GM20431 (cell line): ENCODE results near the gene PUS1.

Experiments used
- in situ Hi-C: fragments of 300-500 bp; cut with MseI, MboI; formaldehyde crosslinking; loops from one replicate; pipeline ENCODE4 v1.15.0; 2020; ENCODE audit warnings: low sequenced_read_pairs; ENCODE audit not compliant: unreplicated experiment

PUS1 gene

GRCh38 chr12:131915000-131915689 lies 13.9 kb upstream of the PUS1 start:
- in situ Hi-C loops, result no loop called here

DNA sequence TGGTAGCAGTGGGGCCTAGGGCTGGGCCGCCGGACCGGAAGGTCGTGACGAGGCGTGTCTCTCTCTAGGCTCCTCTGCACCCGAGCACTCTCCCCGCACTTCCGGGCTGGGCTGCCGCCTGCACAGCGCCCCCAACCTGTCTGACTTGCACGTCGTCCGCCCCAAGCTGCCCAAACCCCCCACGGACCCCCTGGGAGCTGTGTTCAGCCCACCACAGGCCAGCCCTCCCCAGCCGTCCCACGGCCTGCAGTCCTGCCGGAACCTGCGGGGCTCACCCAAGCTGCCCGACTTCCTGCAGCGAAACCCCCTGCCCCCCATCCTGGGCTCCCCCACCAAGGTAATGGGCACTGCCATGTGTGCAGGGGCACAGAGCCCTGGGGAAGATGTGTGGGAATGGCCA lies 13.3 kb upstream of the PUS1 start:
- in situ Hi-C loops, result no loop called here

DNA sequence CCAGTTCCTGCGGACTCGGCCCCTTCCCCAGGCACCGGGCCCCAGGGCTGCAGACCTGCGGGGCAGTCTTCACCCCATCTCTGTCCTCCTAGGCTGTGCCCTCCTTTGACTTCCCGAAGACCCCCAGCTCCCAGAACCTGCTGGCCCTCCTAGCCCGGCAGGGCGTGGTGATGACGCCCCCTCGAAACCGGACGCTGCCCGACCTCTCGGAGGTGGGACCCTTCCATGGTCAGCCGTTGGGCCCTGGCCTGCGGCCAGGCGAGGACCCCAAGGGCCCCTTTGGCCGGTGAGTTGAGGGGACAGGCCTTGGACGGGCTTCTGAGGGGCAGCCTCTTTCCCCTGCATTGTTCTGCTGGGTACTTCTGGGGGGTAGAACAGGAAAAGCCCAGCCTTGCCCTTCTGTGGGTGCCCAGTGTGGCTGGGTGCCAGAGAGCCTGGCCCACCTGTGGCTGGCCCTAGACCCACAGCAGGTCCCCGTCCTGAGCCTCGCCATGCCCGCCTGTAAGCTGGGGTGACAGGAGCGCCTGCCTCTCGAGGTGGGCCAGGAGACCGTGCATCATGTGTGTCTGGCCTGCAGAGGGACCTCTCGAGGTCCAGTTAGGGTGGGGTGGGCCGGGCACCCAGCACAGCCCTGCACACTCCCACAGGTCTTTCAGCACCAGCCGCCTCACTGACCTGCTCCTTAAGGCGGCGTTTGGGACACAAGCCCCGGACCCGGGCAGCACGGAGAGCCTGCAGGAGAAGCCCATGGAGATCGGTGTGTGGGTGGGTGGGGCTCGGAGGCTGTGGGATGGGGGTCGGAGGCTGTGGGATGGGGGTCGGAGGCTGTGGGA lies 12.6 kb upstream of the PUS1 start:
- in situ Hi-C loops, result no loop called here

DNA sequence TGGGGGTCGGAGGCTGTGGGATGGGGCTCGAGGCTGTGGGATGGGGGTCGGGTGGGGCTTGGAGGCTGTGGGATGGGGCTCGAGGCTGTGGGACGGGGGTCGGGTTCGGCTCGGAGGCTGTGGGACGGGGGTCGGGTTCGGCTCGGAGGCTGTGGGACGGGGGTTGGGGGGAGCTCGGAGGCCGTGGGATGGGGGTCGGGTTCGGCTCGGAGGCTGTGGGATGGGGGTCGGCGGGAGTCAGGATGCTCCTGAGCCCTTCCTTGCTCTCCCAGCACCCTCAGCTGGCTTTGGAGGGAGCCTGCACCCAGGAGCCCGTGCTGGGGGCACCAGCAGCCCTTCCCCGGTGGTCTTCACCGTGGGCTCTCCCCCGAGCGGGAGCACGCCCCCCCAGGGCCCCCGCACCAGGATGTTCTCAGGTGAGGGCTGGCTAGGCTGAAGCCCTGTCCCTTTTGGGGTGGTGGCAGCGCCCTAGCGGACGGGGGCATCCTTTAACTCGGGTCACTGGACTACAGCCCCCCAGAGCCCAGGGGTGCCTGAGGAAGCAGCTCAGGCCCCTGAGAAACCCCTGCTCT lies 11.9 kb upstream of the PUS1 start:
- in situ Hi-C loops, result no loop called here

- in situ Hi-C loops, result no loop called here
Observed at GRCh38 chr12:131917711-131918306, 11.3 kb upstream of the PUS1 start.

DNA sequence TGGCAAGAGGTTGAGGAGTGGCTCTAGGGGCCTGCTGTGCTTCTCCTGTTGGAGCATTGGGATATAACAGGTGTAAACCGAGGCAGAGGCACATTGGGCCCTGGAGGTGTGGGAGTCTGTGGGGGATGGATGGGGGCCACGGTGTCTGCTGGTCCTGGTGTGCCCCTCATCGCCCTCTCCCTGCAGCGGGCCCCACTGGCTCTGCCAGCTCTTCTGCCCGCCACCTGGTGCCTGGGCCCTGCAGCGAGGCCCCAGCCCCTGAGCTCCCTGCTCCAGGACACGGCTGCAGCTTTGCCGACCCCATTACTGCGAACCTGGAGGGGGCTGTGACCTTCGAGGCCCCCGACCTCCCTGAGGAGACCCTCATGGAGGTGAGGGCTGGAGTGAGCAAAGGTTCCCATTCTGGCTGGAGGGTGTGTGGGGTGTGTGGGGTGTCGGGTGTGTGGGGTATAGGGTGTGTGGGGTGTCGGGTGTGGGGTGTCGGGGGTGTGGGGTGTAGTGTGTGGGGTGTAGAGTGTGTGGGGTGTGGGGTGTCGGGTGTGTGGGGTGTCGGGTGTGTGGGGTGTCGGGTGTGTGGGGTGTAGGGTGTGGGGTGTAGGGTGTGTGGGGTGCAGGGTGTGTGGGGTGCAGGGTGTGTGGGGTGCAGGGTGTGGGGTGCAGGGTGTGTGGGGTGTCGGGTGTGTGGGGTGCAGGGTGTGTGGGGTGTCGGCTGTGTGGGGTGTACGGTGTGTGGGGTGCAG lies 10.6 kb upstream of the PUS1 start:
- in situ Hi-C loops, result no loop called here

GRCh38 chr12:131919051-131919347 lies 10.1 kb upstream of the PUS1 start:
- in situ Hi-C loops, result no loop called here

- in situ Hi-C loops, result no loop called here
Observed at GRCh38 chr12:131919366-131920156, 9.5 kb upstream of the PUS1 start.

DNA sequence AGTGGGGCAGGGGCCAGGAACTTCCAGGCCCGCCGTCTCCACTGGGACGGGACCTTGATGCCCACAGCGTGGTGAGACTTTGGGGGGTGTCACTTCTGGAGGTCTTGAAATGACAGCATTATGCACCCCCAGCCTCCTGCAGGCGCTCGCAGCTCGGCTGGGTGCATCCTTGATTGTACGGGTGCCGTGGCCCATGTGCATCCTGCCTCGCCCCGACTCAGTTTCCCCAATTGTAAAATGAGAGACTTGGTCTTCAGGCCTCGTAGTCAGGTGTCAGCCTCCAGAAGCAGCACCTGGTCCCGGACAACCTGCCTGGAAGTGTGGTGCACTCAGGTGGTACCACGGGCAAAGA lies 8.9 kb upstream of the PUS1 start:
- in situ Hi-C loops, result no loop called here

- in situ Hi-C loops, result no loop called here
Observed at GRCh38 chr12:131920902-131921840, 7.9 kb upstream of the PUS1 start.

DNA sequence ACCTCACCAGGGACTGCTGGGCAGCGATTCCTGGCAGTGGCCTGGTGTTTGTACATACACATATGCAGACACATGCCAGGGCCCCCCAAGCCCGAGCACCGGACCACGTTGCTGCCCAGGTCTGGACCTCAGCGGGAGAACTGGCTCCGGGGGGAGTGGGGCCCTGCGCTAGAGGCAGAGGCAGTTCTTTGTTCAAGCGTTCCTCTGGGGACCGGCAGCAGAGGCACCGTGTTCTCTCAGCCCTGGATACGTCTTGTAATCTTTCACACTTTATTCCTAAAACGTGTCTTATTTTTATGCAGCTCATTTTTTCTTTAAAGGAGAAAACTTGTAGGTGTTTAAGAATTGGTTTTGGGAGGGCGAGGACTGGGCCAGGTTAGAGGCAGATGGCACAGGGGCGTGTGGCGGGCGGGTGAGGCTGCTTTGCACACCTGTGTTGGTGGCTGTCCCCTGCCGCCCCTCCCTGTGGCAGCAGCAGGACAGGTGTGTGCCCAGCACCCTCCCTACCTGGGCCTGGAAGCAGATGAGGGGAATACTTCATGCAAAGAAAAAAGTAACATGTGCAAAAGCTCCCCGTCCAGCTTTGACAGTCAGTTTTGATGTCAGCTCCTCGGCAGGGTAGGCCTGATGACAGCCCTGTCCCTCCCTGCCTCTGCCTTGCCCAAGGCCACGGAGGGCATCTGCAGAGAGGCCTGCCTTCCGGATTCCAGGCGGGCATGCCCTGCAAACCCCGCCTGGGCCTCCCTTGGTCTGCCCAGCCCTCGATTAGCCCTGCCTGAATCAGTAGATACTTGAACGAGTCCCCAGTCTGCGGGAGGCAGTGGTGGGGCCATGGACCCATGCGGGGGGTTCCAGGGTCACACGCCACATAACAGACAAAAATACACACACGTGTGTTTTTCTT lies 7.0 kb upstream of the PUS1 start:
- in situ Hi-C loops, result no loop called here

- in situ Hi-C loops, result no loop called here
Observed at GRCh38 chr12:131922772-131923171, 6.3 kb upstream of the PUS1 start.

DNA sequence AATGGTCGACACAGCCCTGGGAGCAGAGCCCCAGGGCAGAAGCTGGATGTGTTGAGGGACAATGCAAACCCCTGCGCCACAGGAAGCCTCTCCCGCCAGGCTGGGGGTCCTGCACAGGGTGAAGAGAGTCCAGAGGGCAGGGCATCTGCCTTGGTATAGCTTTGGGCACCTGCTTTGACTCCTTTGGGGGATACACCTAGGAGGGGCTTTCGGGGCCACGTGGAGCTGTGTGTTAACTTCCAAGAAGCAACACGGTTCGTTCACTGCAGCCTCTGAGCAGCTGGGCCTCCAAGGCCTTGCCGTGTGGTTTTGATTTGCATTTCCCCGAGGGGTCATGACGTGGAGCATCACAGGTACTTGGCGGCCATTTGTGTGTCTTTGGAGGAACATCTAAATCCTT lies 5.8 kb upstream of the PUS1 start:
- in situ Hi-C loops, result no loop called here

DNA sequence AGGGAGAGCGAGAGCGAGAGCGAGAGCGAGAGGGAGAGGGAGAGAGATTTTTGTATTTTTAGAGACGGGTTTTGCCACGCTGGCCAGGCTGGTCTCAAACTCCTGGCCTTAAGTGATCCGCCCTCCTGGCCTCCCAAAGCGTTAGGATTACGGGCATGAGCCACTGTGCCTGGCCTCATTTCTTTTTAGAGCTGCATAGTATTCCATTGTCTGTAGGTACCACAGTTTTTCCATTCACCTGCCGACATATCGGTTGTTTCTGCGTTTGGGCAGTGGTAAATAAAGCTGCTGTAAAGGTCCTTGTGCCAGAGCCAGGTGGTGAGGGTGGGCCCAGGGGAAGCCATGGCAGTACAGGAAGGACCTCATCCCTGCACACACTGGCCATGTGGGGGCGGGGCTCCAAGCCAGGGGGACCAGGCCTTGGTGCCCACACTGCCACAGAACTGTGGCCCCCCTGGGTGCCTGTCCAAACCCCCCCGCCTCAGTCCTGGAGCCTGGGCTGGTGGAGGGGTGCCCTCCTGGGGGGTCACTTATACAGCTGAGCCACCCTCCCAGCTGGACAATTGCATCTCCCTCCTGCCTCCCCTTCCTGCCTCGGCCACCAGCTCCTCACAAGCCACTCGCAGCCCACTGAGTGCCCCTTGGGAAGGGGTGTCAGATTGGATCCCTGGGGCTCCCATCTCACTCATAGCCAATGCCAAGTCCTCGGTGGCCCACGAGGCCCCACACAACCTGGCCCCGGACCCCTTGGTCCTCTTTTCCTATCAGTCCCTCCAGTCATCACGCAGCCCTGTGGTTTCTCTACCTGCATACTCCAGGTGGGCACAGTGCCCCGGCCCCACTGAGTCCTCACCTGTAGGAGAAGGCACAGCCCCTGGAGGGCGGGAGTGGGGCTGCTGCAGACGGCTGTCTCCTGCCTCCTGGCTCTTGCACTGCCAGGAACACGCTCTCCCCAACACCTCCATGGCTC lies 1.7 kb upstream of the PUS1 start:
- in situ Hi-C loops, result no loop called here

DNA sequence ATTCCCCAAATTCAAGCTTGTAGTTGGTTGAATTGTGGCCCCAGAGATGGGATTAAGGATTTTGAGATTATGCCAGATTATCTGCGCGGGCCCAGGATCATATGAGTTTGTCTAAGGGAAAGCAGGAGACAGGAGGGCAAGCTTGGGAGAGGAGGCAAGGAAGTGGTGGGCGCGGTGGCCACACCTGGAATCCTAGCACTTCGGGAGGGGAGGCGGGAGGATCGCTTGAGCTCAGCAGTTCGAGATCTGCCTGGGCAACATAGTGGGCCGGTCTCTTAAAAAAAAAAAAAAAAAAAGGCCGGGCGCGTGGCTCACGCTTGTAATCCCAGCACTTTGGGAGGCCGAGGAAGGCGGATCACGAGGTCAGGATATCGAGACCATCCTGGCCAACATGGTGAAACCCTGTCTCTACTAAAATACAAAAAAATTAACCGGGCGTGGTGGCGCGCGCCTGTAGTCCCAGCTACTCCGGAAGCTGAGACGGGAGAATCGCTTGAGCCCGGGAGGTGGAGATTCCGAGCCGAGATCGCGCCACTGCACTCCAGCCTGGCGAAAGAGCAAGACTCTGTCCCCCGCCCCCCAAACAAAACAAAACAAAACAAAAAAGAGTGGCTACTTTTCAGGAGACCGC lies 881 bp upstream of the PUS1 start:
- in situ Hi-C loops, result no loop called here
